DMS53 treated with DMSO at 0.1 percent for 48 hours (cell line): Measurements from ENCODE around the gene MGLL.

ENCODE experiments used
- DNase-seq: peaks from one replicate; lab custom pipeline; 2025; ENCODE audit not compliant: unreplicated experiment; lab: John Stamatoyannopoulos, UW

Gene MGLL

DNA sequence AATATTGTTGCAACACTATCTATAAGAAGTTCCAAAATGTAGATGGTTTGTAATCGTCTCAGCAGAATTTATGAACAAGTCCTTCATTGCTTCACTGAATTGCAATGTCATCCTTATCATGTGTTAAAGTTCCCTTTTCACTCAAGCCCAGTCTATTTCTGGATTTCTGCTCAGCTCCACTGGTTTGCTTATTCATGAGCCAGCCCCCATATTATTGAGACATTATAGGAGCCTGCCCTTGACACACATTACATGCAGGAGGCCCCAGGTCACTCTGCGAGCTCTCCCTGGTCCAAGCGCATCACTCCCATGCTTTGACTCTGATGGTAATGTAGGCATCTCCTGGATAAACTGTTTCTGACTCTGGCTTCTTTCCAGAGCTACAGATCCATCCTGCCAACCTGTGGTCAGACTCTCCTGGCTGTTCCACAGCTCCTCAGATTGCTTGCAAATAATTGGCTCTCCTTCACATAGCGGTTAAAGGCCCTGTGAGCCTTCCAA lies 92.7 kb downstream of the MGLL start:
- no peak for DNase-seq

DNA sequence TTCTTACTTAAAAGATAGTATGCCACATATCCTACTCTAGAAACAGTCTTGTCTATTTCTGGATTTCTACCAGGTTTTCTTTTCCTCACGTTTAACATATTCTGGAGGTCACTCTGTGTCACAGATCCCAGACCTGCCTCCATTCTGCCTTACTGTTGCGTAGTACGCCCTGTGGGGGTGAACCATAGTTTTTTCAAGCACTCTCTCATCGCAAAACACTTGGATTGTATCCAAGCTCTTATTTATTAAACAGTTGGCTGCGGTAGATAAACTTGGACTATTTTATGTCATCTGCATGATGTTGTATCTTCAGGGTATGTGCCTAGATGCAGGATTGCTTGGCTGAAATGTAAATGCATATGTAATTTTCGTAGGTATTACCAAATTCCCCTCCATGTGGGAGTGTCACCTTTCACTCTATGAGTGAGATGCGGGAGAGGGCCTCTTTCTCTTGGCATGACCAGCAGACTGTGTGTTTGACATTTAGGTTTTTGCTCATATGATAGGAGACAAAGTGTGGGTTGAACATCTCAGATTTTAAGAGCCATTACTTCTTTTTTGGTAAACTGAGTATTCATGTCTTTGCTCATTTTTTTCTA lies 93.8 kb downstream of the MGLL start:
- no peak for DNase-seq

DNA sequence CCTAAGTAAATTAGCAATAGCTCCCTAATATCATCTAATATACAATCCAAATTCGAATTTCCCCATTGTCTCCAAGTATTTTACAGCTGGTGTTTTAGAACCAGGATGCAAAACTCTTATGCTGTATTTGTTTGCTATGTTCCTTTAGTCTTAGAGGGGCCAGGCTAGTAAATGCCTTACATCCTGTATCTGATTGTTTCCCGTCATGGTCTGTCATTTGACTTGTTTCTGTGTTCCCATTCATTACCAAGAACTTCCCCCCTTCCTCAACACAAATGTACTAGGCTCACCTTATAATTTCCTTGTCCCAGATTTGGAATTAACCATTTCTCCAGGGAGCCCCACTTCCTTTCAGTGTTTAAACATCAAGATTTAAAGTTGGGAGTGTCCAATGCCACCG lies 95.4 kb downstream of the MGLL start:
- no peak for DNase-seq

- no peak for DNase-seq
Measured at GRCh38 chr3:127723011-127723567, 99.2 kb downstream of the MGLL start.

- DNase-seq, result no peak
Measured at GRCh38 chr3:127722091-127722784, 100.1 kb downstream of the MGLL start.

DNA sequence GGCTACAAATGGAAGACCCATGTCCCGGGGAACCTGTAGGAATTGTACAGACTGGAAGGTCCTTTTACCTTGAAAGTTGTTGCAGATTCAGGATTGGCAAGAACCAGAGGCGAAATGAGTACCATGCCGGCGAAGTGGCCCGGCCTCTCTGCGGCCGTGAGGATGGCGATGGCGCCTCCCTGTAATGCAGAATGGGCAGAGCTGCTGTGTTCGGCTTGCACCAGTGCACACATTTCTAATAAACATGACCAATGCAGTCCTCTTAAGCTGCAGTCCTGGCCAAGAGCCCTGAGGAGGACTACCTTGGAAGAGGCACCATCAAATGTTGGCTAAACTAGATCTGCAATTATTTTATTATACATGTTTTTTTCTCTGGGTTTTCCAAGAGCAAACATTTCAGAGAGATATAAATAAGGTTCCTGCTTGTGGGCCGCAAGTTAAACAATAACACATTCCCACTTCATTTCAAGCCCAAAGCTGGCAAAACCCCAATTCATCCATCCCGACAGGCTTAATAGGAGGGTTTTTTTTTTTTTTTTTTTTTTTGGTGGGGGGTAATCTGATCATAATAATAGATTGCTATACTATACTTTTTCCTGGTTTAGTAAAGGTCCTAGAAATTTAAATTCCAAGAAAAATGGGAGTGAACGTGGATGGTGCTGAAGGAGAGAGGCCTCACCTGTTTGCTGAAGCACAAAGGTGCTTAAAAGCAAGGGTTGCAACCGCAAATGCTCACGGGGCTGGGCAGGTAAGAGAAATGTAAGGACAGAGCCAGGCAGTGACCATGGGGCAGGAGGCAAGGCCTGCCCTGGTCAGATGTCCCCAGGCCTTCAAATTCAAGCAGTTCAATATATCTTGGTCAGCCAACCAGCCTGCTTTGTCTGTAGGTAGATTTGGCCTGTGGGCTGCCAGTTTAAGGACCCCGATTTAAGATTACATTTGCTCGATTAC lies 101.1 kb downstream of the MGLL start:
- no peak for DNase-seq

DNA sequence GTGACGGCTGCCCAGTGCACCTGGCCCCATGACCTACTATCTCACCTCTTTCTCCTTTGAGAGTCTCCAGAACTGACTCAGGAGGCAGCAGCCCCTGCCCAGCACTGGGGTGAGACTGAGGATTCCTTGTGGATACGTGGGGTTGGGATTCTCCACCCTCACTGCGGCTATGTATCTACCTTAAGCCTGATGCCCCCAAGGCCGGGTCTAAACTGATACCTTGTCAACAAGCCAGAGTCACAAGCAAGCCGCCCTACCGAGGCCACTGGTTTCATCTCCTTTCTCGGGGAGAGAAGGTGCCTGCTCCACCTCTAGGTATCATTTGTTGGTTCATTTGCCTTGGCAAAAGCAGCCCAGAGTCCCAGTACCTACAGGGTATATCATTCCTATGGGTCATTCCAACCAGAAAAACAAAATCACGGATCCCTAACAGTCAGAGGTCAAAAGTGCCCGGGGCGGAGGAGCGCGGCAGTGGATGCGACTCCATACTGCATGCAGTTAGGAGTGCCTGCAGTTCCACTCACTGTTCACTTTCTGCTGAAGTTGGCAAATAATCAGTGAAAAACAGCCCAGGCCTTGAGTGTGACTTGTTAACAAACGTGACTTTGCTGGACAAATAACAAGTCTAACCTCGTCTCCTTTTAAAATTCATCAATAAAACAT lies 102.0 kb downstream of the MGLL start:
- no peak for DNase-seq

DNA sequence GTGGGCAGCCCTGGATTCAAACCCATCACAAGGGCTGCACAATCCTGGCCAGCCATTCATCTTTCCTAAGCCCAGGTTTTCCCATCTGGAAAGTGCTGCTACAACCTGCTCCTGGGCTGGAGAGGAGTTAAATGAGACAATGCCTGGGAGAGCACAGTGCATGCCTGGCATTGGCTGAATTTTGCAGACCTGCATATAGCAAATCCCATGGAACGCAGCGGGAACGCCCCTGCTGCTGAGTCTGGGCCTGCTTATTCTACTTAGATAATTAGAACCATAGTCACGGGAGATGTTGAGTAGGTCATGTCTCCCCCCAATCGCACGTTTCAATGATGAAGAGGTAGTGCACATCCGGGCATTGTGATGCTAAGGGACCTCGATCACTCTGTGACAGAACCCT lies 102.9 kb downstream of the MGLL start:
- no peak for DNase-seq

- DNase-seq, result no peak
Measured at GRCh38 chr3:127718916-127719290, 103.4 kb downstream of the MGLL start.

DNA sequence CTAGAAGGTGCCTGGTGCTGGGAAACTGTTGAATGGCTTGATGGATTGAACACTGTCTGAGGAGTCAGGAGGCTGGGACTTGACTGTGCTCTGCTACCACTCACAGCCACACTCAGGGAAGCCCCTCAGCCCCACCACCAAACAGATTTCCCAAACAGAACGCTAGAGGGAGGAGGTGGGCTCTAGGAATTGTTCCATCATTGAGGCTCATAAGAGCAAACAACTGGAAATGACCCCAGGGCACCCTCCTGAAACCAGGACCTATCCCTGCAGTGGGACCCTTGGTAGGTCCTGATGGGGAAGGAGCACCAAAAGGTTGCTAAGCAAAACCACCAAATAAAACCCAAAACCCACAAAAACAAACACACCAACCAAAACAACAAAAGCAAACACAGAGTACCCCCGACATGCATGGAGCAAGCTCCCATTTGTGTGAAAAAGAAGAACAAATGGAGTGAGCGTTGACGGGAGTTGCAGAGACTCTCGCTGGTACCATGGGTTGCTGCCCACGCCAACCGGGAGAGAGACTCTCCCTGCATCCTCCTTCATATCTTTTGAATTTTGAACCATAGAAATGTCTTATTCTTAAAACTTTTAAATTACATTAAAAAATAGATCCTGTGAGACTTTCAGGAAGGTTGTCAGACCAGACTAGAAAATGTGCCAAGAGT lies 103.9 kb downstream of the MGLL start:
- no peak for DNase-seq

DNA sequence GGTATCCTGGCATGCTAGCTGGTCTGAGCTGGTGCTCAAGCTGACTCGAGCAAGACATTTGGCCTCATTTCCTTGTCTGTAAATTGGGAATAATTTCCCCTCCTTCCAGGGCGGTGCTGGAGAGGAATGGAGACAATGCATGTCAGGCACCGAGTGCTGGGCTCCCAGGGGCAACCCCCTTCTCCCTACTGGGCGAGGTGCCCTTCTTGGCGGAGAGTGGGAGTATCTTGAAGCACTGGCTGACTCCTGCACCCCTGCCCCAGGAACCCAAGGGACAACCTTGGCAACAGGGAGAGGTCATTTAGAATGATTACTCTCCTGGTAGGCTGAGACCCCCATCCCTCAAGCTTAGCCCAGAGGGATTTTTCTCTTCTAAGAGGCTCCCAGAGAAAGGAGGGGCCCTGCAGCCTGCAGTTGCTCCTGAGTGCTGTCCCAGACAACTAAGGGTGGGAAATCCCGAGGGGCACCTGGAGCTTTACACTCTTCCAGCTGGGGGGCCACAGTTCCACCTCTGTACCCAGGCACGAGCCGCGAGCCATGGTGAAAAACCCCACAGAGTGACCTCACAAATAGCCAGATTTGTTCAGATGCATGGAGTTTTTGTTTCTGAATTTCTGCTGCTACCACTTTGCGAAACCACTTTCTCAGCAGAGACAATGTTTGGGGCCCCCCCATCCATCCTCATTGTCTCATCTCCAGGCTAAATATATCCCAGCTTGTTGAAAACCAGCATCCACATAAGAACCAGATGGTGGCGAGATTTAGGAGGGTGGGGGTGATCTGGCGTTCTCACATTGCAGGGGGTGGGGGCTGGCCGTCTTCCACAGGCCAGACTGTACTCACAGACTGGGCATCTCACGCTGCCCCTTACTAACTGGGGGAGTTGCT lies 104.7 kb downstream of the MGLL start:
- DNase-seq, result no peak

GRCh38 chr3:127716384-127716783 lies 105.9 kb downstream of the MGLL start:
- DNase-seq, result no peak

DNA sequence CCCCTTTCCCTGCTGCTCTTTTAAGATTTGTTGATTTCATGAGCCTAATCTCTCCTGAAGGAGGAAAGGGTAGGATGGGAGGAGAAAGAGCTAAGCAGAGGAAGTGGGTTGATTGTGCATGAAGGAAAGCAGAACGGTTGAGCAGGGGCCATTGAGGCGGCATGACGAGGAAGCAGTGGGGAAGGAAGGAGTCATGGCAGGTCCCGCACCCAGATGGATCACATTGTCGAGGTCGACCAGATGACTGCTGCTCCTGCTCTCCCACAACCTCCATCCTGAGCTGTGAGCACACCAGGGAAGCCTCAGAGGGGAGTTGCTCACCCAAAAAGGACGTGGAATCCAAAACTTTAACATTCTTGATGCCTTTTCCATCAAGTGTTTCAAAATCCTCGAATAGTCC lies 106.8 kb downstream of the MGLL start:
- no peak for DNase-seq

DNA sequence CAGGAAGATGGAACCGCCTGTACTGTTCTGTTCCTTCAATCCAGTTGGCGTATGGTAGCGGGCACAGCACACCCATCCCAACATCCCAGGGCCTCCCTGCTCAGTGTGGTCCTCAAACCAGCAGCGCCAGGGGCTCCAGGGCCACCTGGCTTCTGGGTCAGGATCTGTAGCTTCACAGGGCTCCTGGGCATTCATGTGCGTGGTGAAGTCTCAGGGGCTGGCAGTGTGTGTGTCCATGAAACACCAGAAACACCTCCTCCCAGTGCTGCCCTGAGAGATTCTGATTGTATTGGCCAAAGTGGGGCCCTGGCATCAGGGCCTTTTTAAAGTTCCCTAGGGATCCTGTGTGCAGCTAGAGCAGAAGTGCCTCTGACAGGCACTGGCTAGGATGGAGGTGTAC lies 107.4 kb downstream of the MGLL start:
- no peak for DNase-seq

GRCh38 chr3:127714125-127714571 lies 108.2 kb downstream of the MGLL start:
- no peak for DNase-seq

GRCh38 chr3:127712881-127713771 lies 109.2 kb downstream of the MGLL start:
- DNase-seq, result no peak

GRCh38 chr3:127712461-127712860 lies 109.9 kb downstream of the MGLL start:
- DNase-seq, result no peak

DNA sequence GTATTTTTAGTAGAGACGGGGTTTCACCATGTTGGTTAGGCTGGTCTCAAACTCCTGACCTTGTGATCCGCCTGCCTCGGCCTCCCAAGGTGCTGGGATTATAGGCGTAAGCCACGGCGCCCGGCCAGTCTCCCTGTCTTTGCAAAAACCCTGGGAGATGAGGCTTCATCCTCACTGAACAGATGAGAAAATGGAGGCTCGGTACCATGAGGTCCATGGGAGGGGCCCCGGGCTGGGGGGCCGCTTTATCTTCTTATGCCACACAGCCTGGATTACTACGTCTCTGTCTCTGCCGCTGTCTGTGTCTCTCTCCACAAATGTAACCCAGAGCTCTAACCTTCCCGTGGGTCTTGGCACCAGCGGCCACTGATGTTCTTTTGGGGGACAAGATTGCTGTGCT lies 110.4 kb downstream of the MGLL start:
- no peak for DNase-seq
